Measurements from ENCODE around the gene GLS.

GRCh38 chr2:190863946-190864345 lies 16.7 kb upstream of the GLS start:
- TF ChIP-seq REST (IDR thresholded peaks at IDR 0.05; ENCODE audit: low read depth), result no peak
- no peak for TF ChIP-seq YY1 (IDR thresholded peaks at IDR 0.05; ENCODE audit: low read depth)
- TF ChIP-seq TCF12 (IDR thresholded peaks at IDR 0.05; ENCODE audit: low read depth), result no peak
- no peak for TF ChIP-seq EGR1 (IDR thresholded peaks at IDR 0.05)
- no peak for TF ChIP-seq TAF1 (IDR thresholded peaks at IDR 0.05; ENCODE audit: low read depth)
- TF ChIP-seq EP300 (IDR thresholded peaks at IDR 0.05; ENCODE audit: borderline replicate concordance), result no peak
- TF ChIP-seq TEAD4 (IDR thresholded peaks at IDR 0.05), result no peak

Measured in Ishikawa (cell line).